ENCODE measurements around the gene TBC1D22A. TPM values are rescaled to one million over a fixed set of nuclear protein-coding genes. Genes with fewer than 3 reads are reported as not detected.

The TBC1D22A gene
- total and polyA plus RNA-seq, 9 of the 15 experiments (the other 6 are each of a cell fraction or from before 2014, with no cell fraction given), result 0.20 to 11.5 (median 5.2) TPM

DNA sequence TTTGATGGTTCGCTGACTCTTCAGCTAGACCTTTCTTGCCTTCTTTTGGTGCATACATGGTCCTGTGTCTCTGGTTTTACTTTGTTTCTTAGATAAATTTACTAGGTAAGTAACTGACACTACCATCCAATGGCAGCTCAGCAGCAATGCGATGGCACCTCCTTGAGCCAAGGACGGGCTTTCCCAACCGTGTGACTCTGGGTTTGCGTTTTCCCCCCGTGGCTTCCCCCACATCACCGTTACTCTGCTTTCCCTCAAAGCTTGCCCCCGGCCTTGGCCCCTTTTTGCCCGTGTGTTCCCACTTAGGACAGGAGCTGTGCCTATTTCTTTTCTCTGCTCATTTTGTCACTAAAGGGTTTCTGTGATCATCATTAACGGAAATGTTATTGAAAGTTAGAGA, 41.5 kb downstream of the TBC1D22A start:
- peaks cover 7% of the 10 kb centered on the region for H3K9me1 ChIP-seq (ENCODE audit: control insufficient read depth, insufficient read depth, low read length)
- no peaks in the 10 kb centered on the region for H3K27me3 ChIP-seq (ENCODE audit: control insufficient read depth in 2 of 2, insufficient read depth in 2 of 2, low read length in 2 of 2)
- in situ Hi-C loops (cut with MboI), result no loop called here
- TF ChIP-seq ZNF274 (IDR thresholded peaks at IDR 0.05; ENCODE audit: borderline replicate concordance, low read depth, low read length) (no peak), ZKSCAN1 (IDR thresholded peaks at IDR 0.05; ENCODE audit: low read depth, low read length) (0 out of 2 replicates have a peak, but pooled peaks have one; percentile 19), CEBPZ (IDR thresholded peaks at IDR 0.05; ENCODE audit: borderline replicate concordance, low read depth, low read length) (no peak), EGR1 (conservative IDR thresholded peaks at IDR 0.05) (no peak)
- H3K27ac ChIP-seq (ENCODE audit: extremely low read depth, low read depth, low read length), result no peak overlapping the region
- intact Hi-C loops (cut with micrococcal nuclease), result no loop called here
- no peak for DNase-seq (ENCODE audit: extremely low read depth in 1 of 4, low spot score in 3 of 4)
- peaks cover 5 to 15% of the 10 kb centered on the region in 2 experiments; a peak in 3 of 5 replicates for H3K4me1 ChIP-seq (replicated peaks in 1 of 2; ENCODE audit: control insufficient read depth in 2 of 2, insufficient read depth in 2 of 2, low read length in 2 of 2)
- H3K4me3 ChIP-seq, result no peak overlapping the region
- BruUV-seq (replicated peaks), result no TSS peak
- H3K79me2 ChIP-seq (ENCODE audit: control insufficient read depth, insufficient read depth, low read length), result no peaks in the 10 kb centered on the region; the same call in 1 of the 3 replicates
- H4K20me1 ChIP-seq (replicated peaks; ENCODE audit: control insufficient read depth, insufficient read depth, low read length), result peaks cover 14% of the 10 kb centered on the region; the same call in 1 of the 2 replicates
- H3K4me2 ChIP-seq (ENCODE audit: insufficient read depth, low read length), result no peak overlapping the region
- no peak for ATAC-seq
- ChIA-PET POLR2A (interaction anchor here (1.3 kb wide), 1 partner anchor 12 kb away, joined by 4 read pairs; no protein-coding TSS in a partner anchor), CTCF (ENCODE audit: low intra/inter-chr PET ratio) (interaction anchor here (0.6 kb wide), 1 partner anchor 45 kb away, joined by 3 read pairs; no protein-coding TSS in a partner anchor)
- no peaks in the 10 kb centered on the region for H3K9me3 ChIP-seq (replicated peaks; ENCODE audit: control insufficient read depth, insufficient read depth, low read depth, low read length)
- no peak for FAIRE-seq
- WGBS (ENCODE audit: insufficient coverage, low coverage, missing lambda C conversion rate), result 67% methylated on average over 10 of the region's 10 CpGs
- no peak overlapping the region for H2AFZ ChIP-seq (ENCODE audit: low read depth, low read length)
- no peak overlapping the region for H3K9ac ChIP-seq (ENCODE audit: insufficient read depth in 1 of 2, low read depth in 2 of 2, low read length in 2 of 2)
- H3K36me3 ChIP-seq (ENCODE audit: control insufficient read depth, insufficient read depth, low read length), result peaks cover 14% of the 10 kb centered on the region; the same call in 1 of the 3 replicates

Data from K562 (cell line).